OCI-LY3 (cell line): ENCODE measurements around the gene KCNMA1.

Experiments
- H2AFZ ChIP-seq: fragments of 200-600, 300-600 bp; shearing (Covaris generic); 2 replicates; pipeline ENCODE4 v1.6.0; 2014; ENCODE audit warnings: antibody characterized with exemption, low read depth, low read length
- H3K27ac ChIP-seq: fragments of 200-600, 300-600 bp; sonication (generic); 2 replicates; pipeline ENCODE4 v1.5.1; 2014; ENCODE audit warnings: mild to moderate bottlenecking, low read length, moderate library complexity, mixed read lengths
- H3K27me3 ChIP-seq: fragments of 200-600, 300-600 bp; sonication (generic); 2 replicates; pipeline ENCODE4 v1.6.1; 2014; ENCODE audit warnings: low read depth, low read length, mixed read lengths
- H3K36me3 ChIP-seq: fragments of 200-600, 300-600 bp; sonication (generic); replicated peaks from 2 replicates; pipeline ENCODE3; 2014; ENCODE audit warnings: low read depth, low read length, mixed read lengths
- H3K4me1 ChIP-seq: fragments of 300-600, 200-600 bp; sonication (generic); 2 replicates; pipeline ENCODE4 v1.6.1; 2014; ENCODE audit warnings: low read length, mixed read lengths
- H3K4me2 ChIP-seq: fragments of 200-600, 300-600 bp; sonication (generic); 2 replicates; pipeline ENCODE4 v1.6.1; 2014; ENCODE audit warnings: low read length, mixed read lengths
- H3K4me3 ChIP-seq: fragments of 300-600, 200-600 bp; sonication (generic); 2 replicates; pipeline ENCODE4 v1.5.1; 2014; ENCODE audit warnings: antibody characterized with exemption, mild to moderate bottlenecking, low read length, moderate library complexity
- H3K79me2 ChIP-seq: fragments of 300-600, 200-600 bp; shearing (Covaris generic); 2 replicates; pipeline ENCODE4 v1.6.1; 2014; ENCODE audit warnings: mild to moderate bottlenecking, low read length, mixed read lengths
- H3K9ac ChIP-seq: fragments of 300-600, 200-600 bp; shearing (Covaris generic); 2 replicates; pipeline ENCODE4 v1.6.0; 2014; ENCODE audit warnings: mild to moderate bottlenecking, low read length, moderate library complexity
- H3K9me3 ChIP-seq: fragments of 200-600, 300-600 bp; shearing (Covaris generic); 2 replicates; pipeline ENCODE4 v1.6.1; 2014; ENCODE audit warnings: low read length, mixed read lengths; ENCODE audit not compliant: insufficient read depth
- H4K20me1 ChIP-seq: fragments of 200-600, 300-600 bp; sonication (generic); 2 replicates; pipeline ENCODE4 v1.6.1; 2016; ENCODE audit warnings: low read length, mixed read lengths; ENCODE audit not compliant: insufficient read depth
- CTCF ChIP-seq: fragments of 200-600, 300-600 bp; sonication (generic); IDR thresholded peaks from 2 replicates; pipeline ENCODE4 v1.5.1; 2014; ENCODE audit warnings: antibody characterized with exemption, low read length, low read depth
- EZH2phosphoT487 ChIP-seq: fragments of 200-600 bp; shearing (Covaris generic); IDR thresholded peaks from 2 replicates; pipeline ENCODE4 v1.6.1; 2018; ENCODE audit warnings: antibody characterized with exemption, mixed run types, low read depth

Gene KCNMA1

GRCh38 chr10:77355844-77356243 is 281.8 kb downstream of the KCNMA1 start:
- no peak for TF ChIP-seq EZH2phosphoT487
- TF ChIP-seq CTCF = no peak
- H2AFZ ChIP-seq = no peak overlapping the region
- no peaks in the 10 kb centered on the region for H3K79me2 ChIP-seq
- peaks cover 55% of the 10 kb centered on the region for H4K20me1 ChIP-seq
- no peak overlapping the region for H3K9ac ChIP-seq
- no peaks in the 10 kb centered on the region for H3K9me3 ChIP-seq
- H3K4me1 ChIP-seq = no peaks in the 10 kb centered on the region
- no peak overlapping the region for H3K4me2 ChIP-seq
- H3K27ac ChIP-seq = no peak overlapping the region
- H3K4me3 ChIP-seq = no peak overlapping the region
- no peaks in the 10 kb centered on the region for H3K36me3 ChIP-seq
- H3K27me3 ChIP-seq = no peaks in the 10 kb centered on the region

GRCh38 chr10:77351386-77351785 is 286.2 kb downstream of the KCNMA1 start:
- no peak overlapping the region for H3K4me2 ChIP-seq
- H3K79me2 ChIP-seq = no peaks in the 10 kb centered on the region
- H3K27me3 ChIP-seq = no peaks in the 10 kb centered on the region
- TF ChIP-seq EZH2phosphoT487 = no peak
- no peak for TF ChIP-seq CTCF
- peaks cover 56% of the 10 kb centered on the region for H4K20me1 ChIP-seq
- H3K27ac ChIP-seq = no peak overlapping the region
- H3K36me3 ChIP-seq = no peaks in the 10 kb centered on the region
- no peak overlapping the region for H2AFZ ChIP-seq
- H3K4me3 ChIP-seq = no peak overlapping the region
- H3K9ac ChIP-seq = no peak overlapping the region
- H3K4me1 ChIP-seq = no peaks in the 10 kb centered on the region
- H3K9me3 ChIP-seq = no peaks in the 10 kb centered on the region

- Histone ChIP-seq H3K9me3 (no peaks in the 10 kb centered on the region), H3K4me2 (no peak overlapping the region), H3K27me3 (no peaks in the 10 kb centered on the region), H4K20me1 (peaks cover 58% of the 10 kb centered on the region), H3K36me3 (no peaks in the 10 kb centered on the region), H3K9ac (no peak overlapping the region), H3K79me2 (no peaks in the 10 kb centered on the region), H2AFZ (no peak overlapping the region), H3K4me3 (no peak overlapping the region), H3K27ac (no peak overlapping the region), H3K4me1 (no peaks in the 10 kb centered on the region)
- TF ChIP-seq CTCF = no peak
- no peak for TF ChIP-seq EZH2phosphoT487
Measured at GRCh38 chr10:77350711-77351119, 286.9 kb downstream of the KCNMA1 start.

- Histone ChIP-seq H3K27me3 (no peaks in the 10 kb centered on the region), H2AFZ (no peak overlapping the region), H3K79me2 (no peaks in the 10 kb centered on the region), H3K4me3 (no peak overlapping the region), H3K9me3 (no peaks in the 10 kb centered on the region), H4K20me1 (peaks cover 58% of the 10 kb centered on the region), H3K4me2 (no peak overlapping the region), H3K27ac (no peak overlapping the region), H3K9ac (no peak overlapping the region), H3K4me1 (no peaks in the 10 kb centered on the region), H3K36me3 (no peaks in the 10 kb centered on the region)
- TF ChIP-seq CTCF (no peak), EZH2phosphoT487 (no peak)
Measured at GRCh38 chr10:77350134-77350533, 287.5 kb downstream of the KCNMA1 start.
